H9 (cell line): Measurements from ENCODE around the gene MEF2A. TPM values are rescaled to one million over a fixed set of nuclear protein-coding genes. Genes with fewer than 3 reads are reported as not detected.

ENCODE experiments used
- DNase-seq: peaks from one replicate; pipeline ENCODE4 v3.0.0-alpha.2; 2017
- H2AFZ ChIP-seq: one replicate; pipeline ENCODE4 v1.6.1; 2013; ENCODE audit warnings: mild to moderate bottlenecking, low read length, control low read depth, moderate library complexity
- H2AK5ac ChIP-seq: 2 replicates; pipeline ENCODE4 v1.6.1; 2013; ENCODE audit warnings: low read length, control low read depth, mixed read lengths; ENCODE audit not compliant: insufficient read length
- H2BK120ac ChIP-seq: one replicate; pipeline ENCODE4 v1.6.1; 2013; ENCODE audit warnings: low read depth, mild to moderate bottlenecking, low read length, control low read depth, inconsistent platforms; ENCODE audit not compliant: poor library complexity, severe bottlenecking
- H2BK12ac ChIP-seq: 2 replicates; pipeline ENCODE4 v1.6.1; 2013; ENCODE audit warnings: low read length, control low read depth, mixed read lengths, low read depth; ENCODE audit not compliant: insufficient read length
- H2BK15ac ChIP-seq: 2 replicates; pipeline ENCODE4 v1.6.1; 2013; ENCODE audit warnings: low read depth, low read length, control low read depth
- H2BK20ac ChIP-seq: one replicate; pipeline ENCODE4 v1.6.1; 2013; ENCODE audit warnings: low read depth, mild to moderate bottlenecking, low read length, control low read depth, inconsistent platforms; ENCODE audit not compliant: poor library complexity, severe bottlenecking
- H2BK5ac ChIP-seq: 2 replicates; pipeline ENCODE4 v1.6.1; 2013; ENCODE audit warnings: low read length, control low read depth, mixed read lengths; ENCODE audit not compliant: insufficient read length
- H3K14ac ChIP-seq: 2 replicates; pipeline ENCODE4 v1.6.1; 2013; ENCODE audit warnings: low read length, control low read depth; ENCODE audit not compliant: insufficient read depth
- H3K18ac ChIP-seq: 2 replicates; pipeline ENCODE4 v1.6.1; 2013; ENCODE audit warnings: low read depth, mild to moderate bottlenecking, mixed read lengths, low read length, control low read depth; ENCODE audit not compliant: insufficient read length
- H3K23ac ChIP-seq: 2 replicates; pipeline ENCODE4 v1.6.1; 2013; ENCODE audit warnings: low read length, control low read depth, mixed read lengths, low read depth; ENCODE audit not compliant: insufficient read length
- H3K23me2 ChIP-seq: 2 replicates; pipeline ENCODE4 v1.6.1; 2013; ENCODE audit warnings: low read depth, mild to moderate bottlenecking, mixed read lengths, low read length, control low read depth; ENCODE audit not compliant: insufficient read length, poor library complexity, severe bottlenecking
- H3K27ac ChIP-seq: 2 replicates; pipeline ENCODE4 v1.5.1; 2013; ENCODE audit warnings: low read length, control low read depth, mixed read lengths, low read depth; ENCODE audit not compliant: insufficient read length
- H3K27me3 ChIP-seq: 2 replicates; pipeline ENCODE4 v1.6.1; 2013; ENCODE audit warnings: low read length, control low read depth, inconsistent platforms; ENCODE audit not compliant: insufficient read depth
- H3K4ac ChIP-seq: 2 replicates; pipeline ENCODE4 v1.6.1; 2013; ENCODE audit warnings: low read depth, mild to moderate bottlenecking, control low read depth, inconsistent platforms, low read length, moderate library complexity
- H3K4me1 ChIP-seq: 2 replicates; pipeline ENCODE4 v1.6.1; 2013; ENCODE audit warnings: low read length, control low read depth, inconsistent platforms; ENCODE audit not compliant: insufficient read depth
- H3K4me2 ChIP-seq: 2 replicates; pipeline ENCODE4 v1.6.1; 2013; ENCODE audit warnings: low read length, control low read depth, mixed read lengths; ENCODE audit not compliant: insufficient read length, insufficient read depth
- H3K56ac ChIP-seq: 2 replicates; pipeline ENCODE4 v1.6.1; 2013; ENCODE audit warnings: low read depth, mild to moderate bottlenecking, mixed read lengths, low read length, control low read depth; ENCODE audit not compliant: insufficient read length
- H3K79me1 ChIP-seq: 2 replicates; pipeline ENCODE4 v1.6.1; 2013; ENCODE audit warnings: low read depth, mild to moderate bottlenecking, moderate library complexity, low read length, control low read depth, inconsistent platforms; ENCODE audit not compliant: insufficient read depth, poor library complexity, severe bottlenecking
- H3K79me2 ChIP-seq: 2 replicates; pipeline ENCODE4 v1.6.1; 2013; ENCODE audit warnings: low read length, control low read depth, inconsistent platforms; ENCODE audit not compliant: insufficient read depth
- H3K9ac ChIP-seq: 2 replicates; pipeline ENCODE4 v1.6.1; 2013; ENCODE audit warnings: low read length, control low read depth, mixed read lengths; ENCODE audit not compliant: insufficient read length; ENCODE audit errors: extremely low read depth
- H3K9me3 ChIP-seq: one replicate; pipeline ENCODE4 v1.6.1; 2013; ENCODE audit warnings: low read depth, low read length, inconsistent platforms; ENCODE audit not compliant: control insufficient read depth
- H3T11ph ChIP-seq: one replicate; pipeline ENCODE4 v1.6.1; 2013; ENCODE audit warnings: mild to moderate bottlenecking, low read length, control low read depth, inconsistent platforms
- H4K20me1 ChIP-seq: one replicate; pipeline ENCODE4 v1.6.1; 2013; ENCODE audit not compliant: control insufficient read depth, insufficient read length, insufficient read depth
- H4K5ac ChIP-seq: 2 replicates; pipeline ENCODE4 v1.6.1; 2013; ENCODE audit warnings: low read depth, mild to moderate bottlenecking, mixed read lengths, low read length, control low read depth; ENCODE audit not compliant: insufficient read length
- H4K8ac ChIP-seq: replicated peaks from 2 replicates; pipeline ENCODE4 v1.6.1; 2013; ENCODE audit warnings: low read length, control low read depth, mixed read lengths, low read depth; ENCODE audit not compliant: insufficient read length
- H4K91ac ChIP-seq: 2 replicates; pipeline ENCODE4 v1.6.1; 2013; ENCODE audit warnings: low read depth, mild to moderate bottlenecking, moderate library complexity, mixed read lengths, low read length, control low read depth; ENCODE audit not compliant: insufficient read length
- H3K27ac Mint-ChIP-seq, 3 experiments: 2 replicates in 2 of 3; 3 replicates in 1 of 3; pipeline ENCODE4 v1.8.0; 2020 to 2021; ENCODE audit warnings: mixed read lengths in 3 of 3, mild to moderate bottlenecking in 1 of 3, moderate library complexity in 1 of 3
- H3K27me3 Mint-ChIP-seq: 2 replicates; pipeline ENCODE4 v1.8.0; 2021; ENCODE audit warnings: low read depth, mild to moderate bottlenecking, moderate library complexity, mixed read lengths
- H3K36me3 Mint-ChIP-seq, 3 experiments: 2 replicates in 2 of 3; 3 replicates in 1 of 3; pipeline ENCODE4 v1.8.0; 2020 to 2021; ENCODE audit warnings: low read depth in 3 of 3, mixed read lengths in 3 of 3; ENCODE audit not compliant: insufficient read depth in 1 of 3
- H3K4me1 Mint-ChIP-seq, 2 experiments: 2 replicates each; pipeline ENCODE4 v1.8.0; 2020; ENCODE audit warnings: mixed read lengths in 2 of 2
- H3K4me3 Mint-ChIP-seq, 2 experiments: 2 replicates in 1 of 2; 3 replicates in 1 of 2; pipeline ENCODE4 v1.8.0; 2020 to 2021; ENCODE audit warnings: mild to moderate bottlenecking in 2 of 2, mixed read lengths in 2 of 2, moderate library complexity in 1 of 2
- H3K9me3 Mint-ChIP-seq, 2 experiments: 2 replicates in 1 of 2; 3 replicates in 1 of 2; pipeline ENCODE4 v1.8.0; 2020; ENCODE audit warnings: mild to moderate bottlenecking in 2 of 2, mixed read lengths in 2 of 2, moderate library complexity in 1 of 2
- WGBS: extraction: QIAGEN DNeasy Blood & Tissue Kit; methylation state at CpG from one replicate; pipeline ENCODE4 v1.1.7; 2013; ENCODE audit warnings: missing lambda C conversion rate, low lambda C conversion rate, mixed read lengths; ENCODE audit not compliant: insufficient read length; ENCODE audit errors: extremely low coverage; 5-methylcytosine and 5-hydroxymethylcytosine counted together
- total RNA-seq: library from RNA; stranded (reverse); gene quantifications from 2 replicates; pipeline ENCODE4 v1.2.1, GENCODE V29; 2021
- TF ChIP-seq, protein P1 (sequence below): fragments of 200-600 bp; sonication (generic); conservative IDR thresholded peaks from 3 replicates; pipeline ENCODE4 v1.8.0; 2021; ENCODE audit warnings: antibody characterized with exemption, mild to moderate bottlenecking

Gene MEF2A
- total RNA-seq, 1 experiment from 2014 or later, result 20.7 TPM

DNA sequence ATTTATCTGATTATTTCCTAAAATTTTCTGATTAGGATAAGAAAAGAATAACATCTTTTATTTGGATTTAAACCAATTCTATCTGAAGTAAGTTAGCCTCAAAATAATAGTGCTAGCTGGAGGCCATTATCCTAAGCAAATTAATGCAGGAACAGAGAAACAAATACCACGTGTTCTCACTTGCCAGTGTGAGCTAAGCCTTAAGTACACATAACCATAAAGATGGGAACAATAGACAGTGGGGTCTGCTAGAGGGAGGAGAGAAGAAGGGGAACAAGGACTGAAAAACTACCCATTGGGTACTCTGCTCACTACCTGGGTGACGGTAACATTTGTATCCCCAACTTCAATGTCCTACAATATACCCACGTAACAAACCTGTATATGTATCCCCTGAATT, 198.7 kb downstream of the MEF2A start:
- no peak overlapping the region for H3K4me3 Mint-ChIP-seq
- Histone ChIP-seq H2BK5ac (no peak overlapping the region), H3T11ph (no peak overlapping the region), H2BK20ac (no peak overlapping the region), H3K4me1 (no peaks in the 10 kb centered on the region), H3K14ac (no peak overlapping the region), H3K4ac (no peak overlapping the region), H4K5ac (no peak overlapping the region), H2BK12ac (no peak overlapping the region), H2BK15ac (no peak overlapping the region), H2AK5ac (no peak overlapping the region), H3K56ac (no peak overlapping the region), H3K4me2 (no peak overlapping the region), H3K27ac (no peak overlapping the region), H3K79me1 (no peaks in the 10 kb centered on the region), H3K18ac (no peak overlapping the region), H3K9me3 (no peaks in the 10 kb centered on the region), H2AFZ (no peak overlapping the region), H4K8ac (no peak overlapping the region), H2BK120ac (no peak overlapping the region), H4K91ac (no peak overlapping the region), H3K79me2 (no peaks in the 10 kb centered on the region), H4K20me1 (no peaks in the 10 kb centered on the region), H3K23me2 (no peaks in the 10 kb centered on the region), H3K23ac (no peak overlapping the region), H3K9ac (no peak overlapping the region), H3K27me3 (no peaks in the 10 kb centered on the region)
- H3K27me3 Mint-ChIP-seq, result no peaks in the 10 kb centered on the region; the same call in 1 of the 2 replicates
- H3K9me3 Mint-ChIP-seq, result no peaks in the 10 kb centered on the region
- no peaks in the 10 kb centered on the region for H3K36me3 Mint-ChIP-seq
- no peak for DNase-seq
- WGBS, result no CpG with 5 or more reads among the region's 3 CpGs
- peaks cover 4 to 5% of the 10 kb centered on the region in 2 experiments; a peak in 3 of 4 replicates for H3K4me1 Mint-ChIP-seq
- TF ChIP-seq, protein P1, sequence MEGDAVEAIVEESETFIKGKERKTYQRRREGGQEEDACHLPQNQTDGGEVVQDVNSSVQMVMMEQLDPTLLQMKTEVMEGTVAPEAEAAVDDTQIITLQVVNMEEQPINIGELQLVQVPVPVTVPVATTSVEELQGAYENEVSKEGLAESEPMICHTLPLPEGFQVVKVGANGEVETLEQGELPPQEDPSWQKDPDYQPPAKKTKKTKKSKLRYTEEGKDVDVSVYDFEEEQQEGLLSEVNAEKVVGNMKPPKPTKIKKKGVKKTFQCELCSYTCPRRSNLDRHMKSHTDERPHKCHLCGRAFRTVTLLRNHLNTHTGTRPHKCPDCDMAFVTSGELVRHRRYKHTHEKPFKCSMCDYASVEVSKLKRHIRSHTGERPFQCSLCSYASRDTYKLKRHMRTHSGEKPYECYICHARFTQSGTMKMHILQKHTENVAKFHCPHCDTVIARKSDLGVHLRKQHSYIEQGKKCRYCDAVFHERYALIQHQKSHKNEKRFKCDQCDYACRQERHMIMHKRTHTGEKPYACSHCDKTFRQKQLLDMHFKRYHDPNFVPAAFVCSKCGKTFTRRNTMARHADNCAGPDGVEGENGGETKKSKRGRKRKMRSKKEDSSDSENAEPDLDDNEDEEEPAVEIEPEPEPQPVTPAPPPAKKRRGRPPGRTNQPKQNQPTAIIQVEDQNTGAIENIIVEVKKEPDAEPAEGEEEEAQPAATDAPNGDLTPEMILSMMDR, result no peak
- H3K27ac Mint-ChIP-seq, result no peak overlapping the region

Other genes with a start within 250 kb of the MEF2A start
- gene LYSMD4, start 167.5 kb downstream of the MEF2A start, total RNA-seq, result 9.3 and 10.0 TPM in 2 replicates